Measurements from ENCODE around the gene TMPRSS4. TPM values are rescaled to one million over a fixed set of nuclear protein-coding genes. Genes with fewer than 3 reads are reported as not detected.

Gene TMPRSS4
- total RNA-seq, 1 donor from 2014 or later: not detected

- no peaks in the 10 kb centered on the region for H3K27me3 ChIP-seq
- intact Hi-C loops (cut with DNase I): no loop called here
- H3K36me3 ChIP-seq: no peaks in the 10 kb centered on the region
- no peak for TF ChIP-seq CTCF (IDR thresholded peaks at IDR 0.05)
- no peaks in the 10 kb centered on the region for H3K9me3 ChIP-seq
- H3K4me1 ChIP-seq: no peaks in the 10 kb centered on the region
- no peak for DNase-seq (ENCODE audit: low spot score in 2 of 2)
- H3K4me3 ChIP-seq: no peak overlapping the region
- H3K27ac ChIP-seq: no peak overlapping the region
Observed at GRCh38 chr11:118049771-118050170, 27.1 kb upstream of the TMPRSS4 start.

GRCh38 chr11:118050208-118050891 is 26.5 kb upstream of the TMPRSS4 start:
- no peak overlapping the region for H3K27ac ChIP-seq
- H3K27me3 ChIP-seq: no peaks in the 10 kb centered on the region
- H3K4me3 ChIP-seq: no peak overlapping the region
- TF ChIP-seq CTCF (IDR thresholded peaks at IDR 0.05): no peak
- no peaks in the 10 kb centered on the region for H3K9me3 ChIP-seq
- DNase-seq (ENCODE audit: low spot score in 2 of 2): no peak
- H3K36me3 ChIP-seq: no peaks in the 10 kb centered on the region
- no peaks in the 10 kb centered on the region for H3K4me1 ChIP-seq
- intact Hi-C loops (cut with DNase I): no loop called here

GRCh38 chr11:118051136-118051610 is 25.7 kb upstream of the TMPRSS4 start:
- no peaks in the 10 kb centered on the region for H3K27me3 ChIP-seq
- TF ChIP-seq CTCF (IDR thresholded peaks at IDR 0.05): no peak
- H3K4me1 ChIP-seq: no peaks in the 10 kb centered on the region
- DNase-seq (ENCODE audit: low spot score in 2 of 2): no peak
- no peaks in the 10 kb centered on the region for H3K9me3 ChIP-seq
- intact Hi-C loops (cut with DNase I): no loop called here
- no peak overlapping the region for H3K4me3 ChIP-seq
- no peak overlapping the region for H3K27ac ChIP-seq
- H3K36me3 ChIP-seq: no peaks in the 10 kb centered on the region

- Histone ChIP-seq H3K4me1 (no peaks in the 10 kb centered on the region), H3K9me3 (no peaks in the 10 kb centered on the region), H3K4me3 (no peak overlapping the region), H3K27ac (no peak overlapping the region), H3K36me3 (no peaks in the 10 kb centered on the region), H3K27me3 (no peaks in the 10 kb centered on the region)
- intact Hi-C loops (cut with DNase I): loop anchor here (2.0 kb wide), 1 partner anchor 207 kb away; no protein-coding TSS in a partner anchor
- DNase-seq (ENCODE audit: low spot score in 2 of 2): peak in 1 of 2 donors; percentile 53
- TF ChIP-seq CTCF (IDR thresholded peaks at IDR 0.05): no peak
Observed at GRCh38 chr11:118051611-118052461, 25.0 kb upstream of the TMPRSS4 start.

GRCh38 chr11:118052581-118053206 is 24.2 kb upstream of the TMPRSS4 start:
- Histone ChIP-seq H3K4me1 (no peaks in the 10 kb centered on the region), H3K9me3 (no peaks in the 10 kb centered on the region), H3K27ac (no peak overlapping the region), H3K27me3 (no peaks in the 10 kb centered on the region), H3K4me3 (no peak overlapping the region), H3K36me3 (no peaks in the 10 kb centered on the region)
- intact Hi-C loops (cut with DNase I): loop anchor here (2.0 kb wide), 1 partner anchor 208 kb away; no protein-coding TSS in a partner anchor
- DNase-seq (ENCODE audit: low spot score in 2 of 2): peak in 1 of 2 donors; percentile 56
- TF ChIP-seq CTCF (IDR thresholded peaks at IDR 0.05): no peak

All from ascending aorta (tissue), 2 donors.